Fibroblast of skin of abdomen (primary cell): ENCODE results near the gene ACOT2. TPM values are rescaled to one million over a fixed set of nuclear protein-coding genes. Genes with fewer than 3 reads are reported as not detected.
A peak's percentile ranks its signal among the peaks of the same experiment; 100 is the strongest.
"Not testable (repeated sequence)": the region's sequence is repeated elsewhere in the genome, so short reads cannot be mapped to it uniquely, and the experiment has no call there.

Source experiments
- DNase-seq: peaks from one replicate; pipeline ENCODE4 v3.0.0-alpha.2; 2013
- polyA plus RNA-seq, 2 experiments: library from polyadenylated mRNA; unstranded; fragments of 120-200 nt; gene quantifications; one replicate each; pipeline ENCODE4 v1.2.1, GENCODE V29; 2013; ENCODE audit not compliant: insufficient read length in 2 of 2

ACOT2 gene
- polyA plus RNA-seq (2013, experiment 1 of 2; ENCODE audit: insufficient read length), result 45.8 TPM
- 43.5 TPM for polyA plus RNA-seq (2013, experiment 2 of 2; ENCODE audit: insufficient read length)

- peak; percentile 93 for DNase-seq
These were observed at the start of gene ACOT2 for GRCh38 chr14:73569185-73569958. ACOT2 (plus strand) TSS chr14:73569213; CDS start chr14:73569241, 28 bp downstream.

GRCh38 chr14:73521229-73521628, 47.8 kb upstream of the ACOT2 start:
- no peak for DNase-seq

GRCh38 chr14:73524493-73524892, 44.5 kb upstream of the ACOT2 start:
- no peak for DNase-seq

GRCh38 chr14:73526036-73526984, 42.7 kb upstream of the ACOT2 start:
- DNase-seq, result no peak

- DNase-seq, result not testable (repeated sequence)
These were observed 39.7 kb upstream of the ACOT2 start for GRCh38 chr14:73529356-73529755.

GRCh38 chr14:73531971-73532370, 37.0 kb upstream of the ACOT2 start:
- peak; percentile 20 for DNase-seq

- peak; percentile 39 for DNase-seq
These were observed 31.6 kb upstream of the ACOT2 start for GRCh38 chr14:73537244-73538045.

- DNase-seq, result peak; percentile 17
These were observed 30.0 kb upstream of the ACOT2 start for GRCh38 chr14:73539017-73539416.

- DNase-seq, result not testable (repeated sequence)
These were observed 26.1 kb upstream of the ACOT2 start for GRCh38 chr14:73542961-73543360.

GRCh38 chr14:73545353-73545752, 23.7 kb upstream of the ACOT2 start:
- not testable (repeated sequence) for DNase-seq

- not testable (repeated sequence) for DNase-seq
These were observed 19.9 kb upstream of the ACOT2 start for GRCh38 chr14:73549097-73549496.

GRCh38 chr14:73549889-73550524, 19.0 kb upstream of the ACOT2 start:
- not testable (repeated sequence) for DNase-seq

- no peak for DNase-seq
These were observed 15.2 kb upstream of the ACOT2 start for GRCh38 chr14:73553845-73554244.

GRCh38 chr14:73557201-73557600, 11.8 kb upstream of the ACOT2 start:
- not testable (repeated sequence) for DNase-seq

GRCh38 chr14:73558238-73558637, 10.8 kb upstream of the ACOT2 start:
- not testable (repeated sequence) for DNase-seq

- DNase-seq, result not testable (repeated sequence)
These were observed 6.8 kb upstream of the ACOT2 start for GRCh38 chr14:73562256-73562655.

GRCh38 chr14:73562696-73563095, 6.3 kb upstream of the ACOT2 start:
- not testable (repeated sequence) for DNase-seq

GRCh38 chr14:73566431-73566830, 2.6 kb upstream of the ACOT2 start:
- DNase-seq, result not testable (repeated sequence)

GRCh38 chr14:73566935-73567334, 2.1 kb upstream of the ACOT2 start:
- DNase-seq, result not testable (repeated sequence)

- no peak for DNase-seq
These were observed 1.7 kb upstream of the ACOT2 start for GRCh38 chr14:73567358-73567757.
